Fibroblast of peridontal ligament (primary cell): ENCODE measurements around the gene LDAF1.
"Not testable (repeated sequence)": the region's sequence is repeated elsewhere in the genome, so short reads cannot be mapped to it uniquely, and the experiment has no call there.

Source experiments
- DNase-seq: peaks from one replicate; pipeline ENCODE4 v3.0.0-alpha.2; 2010; ENCODE audit errors: extremely low read depth

The LDAF1 gene

DNA sequence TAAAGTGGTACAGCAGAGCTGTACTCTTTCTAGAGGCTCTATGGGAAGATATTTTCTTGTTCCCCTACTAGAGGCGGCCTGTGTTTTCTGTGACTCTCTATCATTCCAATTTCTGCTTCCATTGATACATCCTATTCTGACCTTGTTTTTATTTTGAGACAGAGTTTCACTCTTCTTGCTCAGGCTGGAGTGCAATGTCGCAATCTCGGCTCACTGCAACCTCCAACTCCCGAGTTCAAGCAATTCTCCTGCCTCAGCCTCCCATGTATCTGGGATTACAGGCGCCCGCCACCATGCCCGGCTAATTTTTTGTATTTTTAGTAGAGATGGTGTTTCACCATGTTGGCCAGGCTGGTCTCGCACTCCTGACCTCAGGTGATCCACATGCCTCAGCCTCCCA lies 36.9 kb downstream of the LDAF1 start:
- not testable (repeated sequence) for DNase-seq

DNA sequence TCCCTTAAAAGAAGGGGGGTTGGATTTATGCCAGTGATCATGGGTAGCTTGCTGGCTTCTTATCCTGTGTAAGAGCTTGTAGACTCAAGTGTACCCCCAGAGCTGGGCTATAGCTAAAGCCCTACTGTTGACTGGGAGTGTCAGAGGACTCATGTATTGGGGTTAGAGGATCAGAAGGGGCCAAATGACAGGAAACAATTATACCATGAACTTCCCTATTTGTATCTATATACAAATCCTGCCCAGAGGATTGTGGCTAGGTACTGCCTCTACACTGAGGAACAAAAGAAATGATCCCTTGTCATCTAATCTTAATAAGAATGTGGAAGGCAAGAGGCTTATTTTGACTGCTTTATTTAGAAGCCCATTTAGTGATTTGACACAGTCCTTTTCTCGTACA lies 38.6 kb downstream of the LDAF1 start:
- DNase-seq: peak; percentile 10

GRCh38 chr16:21197621-21198020 lies 39.1 kb downstream of the LDAF1 start:
- DNase-seq: no peak

DNA sequence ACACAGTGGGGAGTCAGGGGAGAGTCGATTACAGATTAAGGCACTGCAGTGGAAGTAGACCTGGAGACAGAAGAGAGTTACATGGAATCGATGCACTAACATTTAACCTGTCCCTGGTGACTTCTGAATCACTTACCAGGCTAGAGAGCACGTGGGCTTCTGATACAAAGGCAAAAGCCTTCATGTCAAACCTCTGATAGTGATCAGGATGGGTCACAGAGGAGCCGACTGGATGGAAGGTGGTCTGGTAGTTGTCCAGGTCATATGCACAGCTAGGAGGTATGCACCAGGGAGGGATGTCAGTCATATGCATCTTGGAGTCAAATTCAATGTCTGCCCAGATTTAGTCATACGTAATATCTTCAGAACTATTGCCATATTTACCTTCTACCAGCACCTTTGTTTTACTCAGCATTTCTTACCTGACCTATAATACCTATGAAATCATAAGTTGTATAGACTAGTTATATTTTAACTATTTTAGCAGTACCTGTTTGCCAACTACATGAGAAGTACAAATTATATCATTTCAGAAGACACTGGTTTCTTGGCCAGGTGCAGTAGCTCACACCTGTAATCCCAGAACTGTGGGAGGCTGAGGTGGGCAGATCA lies 41.2 kb downstream of the LDAF1 start:
- no peak for DNase-seq

DNA sequence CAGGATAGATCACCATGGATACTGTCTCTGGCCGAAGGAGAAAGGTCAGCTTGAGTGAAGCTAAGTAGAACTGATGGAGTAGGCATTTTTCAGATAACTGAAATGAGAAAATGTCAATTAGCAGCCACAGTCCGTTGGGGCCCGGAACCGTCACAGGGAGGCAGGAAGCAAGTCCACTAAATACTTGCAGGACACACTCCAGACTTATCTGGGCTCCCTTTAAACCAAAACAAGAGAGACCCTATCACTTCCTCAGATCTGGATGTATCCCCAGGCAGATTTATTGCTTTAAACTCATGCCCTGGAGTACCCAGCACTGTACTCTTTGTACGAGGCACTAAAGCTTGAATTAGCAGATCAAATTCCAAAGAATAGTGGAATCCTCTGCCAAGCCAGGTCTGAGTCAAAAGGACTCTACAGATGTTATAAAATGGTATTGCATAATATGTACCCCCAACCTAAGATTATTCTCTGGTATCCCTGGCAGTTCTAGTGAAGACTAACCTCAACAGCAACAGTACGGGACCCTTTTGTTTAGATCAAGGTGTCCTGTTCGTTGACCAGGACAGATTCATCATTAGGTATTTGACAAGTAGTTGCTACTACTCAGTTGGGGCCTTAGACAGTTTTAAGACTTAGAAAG lies 44.8 kb downstream of the LDAF1 start:
- DNase-seq: no peak

- DNase-seq: no peak
Measured at GRCh38 chr16:21205303-21205702, 46.8 kb downstream of the LDAF1 start.

- DNase-seq: no peak
Measured at GRCh38 chr16:21206550-21206949, 48.1 kb downstream of the LDAF1 start.

DNA sequence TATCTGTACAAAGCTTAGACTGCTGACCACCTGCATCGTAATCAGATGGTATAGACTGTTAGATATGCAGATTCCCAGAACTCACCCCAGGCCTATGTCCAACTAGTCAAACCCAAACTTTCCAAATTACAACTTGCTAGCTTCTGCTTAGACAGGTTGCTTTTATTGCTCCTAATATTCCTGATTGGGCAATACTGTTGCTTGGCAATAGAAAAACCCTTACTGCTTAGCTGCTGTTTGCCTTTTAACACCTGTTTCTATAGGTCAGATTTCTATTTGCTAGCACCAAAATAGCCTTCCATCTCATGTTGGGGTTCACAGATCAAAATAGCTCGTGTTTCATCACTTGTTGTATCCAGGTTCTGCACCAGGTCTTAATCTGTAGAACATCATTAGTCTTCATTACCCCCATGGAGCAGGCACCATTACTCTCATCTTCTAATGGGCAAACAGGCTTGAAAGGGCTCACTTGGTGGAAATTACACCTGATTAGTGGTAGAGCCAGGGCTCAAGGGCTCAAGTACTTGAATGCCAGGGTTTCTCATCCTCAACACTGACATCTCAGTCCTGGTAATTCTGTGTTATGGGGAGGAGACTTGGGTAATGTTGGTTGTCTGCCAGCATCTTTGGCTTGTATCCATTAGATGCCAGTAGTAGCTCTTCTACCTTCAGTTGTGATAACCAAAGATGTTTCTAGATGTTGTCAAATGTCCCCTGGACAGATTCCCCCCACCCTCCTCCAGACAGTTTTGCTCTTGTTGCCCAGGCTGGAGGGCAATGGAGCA lies 50.2 kb downstream of the LDAF1 start:
- no peak for DNase-seq

- DNase-seq: no peak
Measured at GRCh38 chr16:21211486-21211885, 53.0 kb downstream of the LDAF1 start, which contains the start of gene ZP2. TSS of gene ZP2 (minus strand) at chr16:21211574. CDS start at chr16:21211547, 27 bp downstream.

GRCh38 chr16:21214086-21214485 lies 55.6 kb downstream of the LDAF1 start:
- no peak for DNase-seq

DNA sequence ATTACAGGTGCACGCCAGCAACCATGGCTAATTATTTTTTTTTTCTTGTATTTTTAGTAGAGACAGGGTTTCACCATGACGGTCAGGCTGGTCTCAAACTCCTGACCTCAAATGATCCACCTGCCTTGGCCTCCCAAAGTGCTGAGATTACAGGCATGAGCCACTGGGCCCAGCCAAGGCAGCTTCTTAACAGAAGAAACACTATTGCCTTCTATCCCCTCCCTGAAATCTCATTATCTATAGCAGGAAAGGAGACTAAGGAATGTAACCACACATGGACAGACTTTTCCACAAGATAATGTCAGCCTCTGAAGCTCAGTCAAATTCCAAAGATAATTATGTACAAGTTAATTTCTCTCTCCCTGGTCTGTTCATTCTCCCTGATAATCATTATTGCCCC lies 58.6 kb downstream of the LDAF1 start:
- no peak for DNase-seq

- DNase-seq: no peak
Measured at GRCh38 chr16:21218153-21218552, 59.7 kb downstream of the LDAF1 start.

- DNase-seq: no peak
Measured at GRCh38 chr16:21219551-21219950, 61.1 kb downstream of the LDAF1 start.

DNA sequence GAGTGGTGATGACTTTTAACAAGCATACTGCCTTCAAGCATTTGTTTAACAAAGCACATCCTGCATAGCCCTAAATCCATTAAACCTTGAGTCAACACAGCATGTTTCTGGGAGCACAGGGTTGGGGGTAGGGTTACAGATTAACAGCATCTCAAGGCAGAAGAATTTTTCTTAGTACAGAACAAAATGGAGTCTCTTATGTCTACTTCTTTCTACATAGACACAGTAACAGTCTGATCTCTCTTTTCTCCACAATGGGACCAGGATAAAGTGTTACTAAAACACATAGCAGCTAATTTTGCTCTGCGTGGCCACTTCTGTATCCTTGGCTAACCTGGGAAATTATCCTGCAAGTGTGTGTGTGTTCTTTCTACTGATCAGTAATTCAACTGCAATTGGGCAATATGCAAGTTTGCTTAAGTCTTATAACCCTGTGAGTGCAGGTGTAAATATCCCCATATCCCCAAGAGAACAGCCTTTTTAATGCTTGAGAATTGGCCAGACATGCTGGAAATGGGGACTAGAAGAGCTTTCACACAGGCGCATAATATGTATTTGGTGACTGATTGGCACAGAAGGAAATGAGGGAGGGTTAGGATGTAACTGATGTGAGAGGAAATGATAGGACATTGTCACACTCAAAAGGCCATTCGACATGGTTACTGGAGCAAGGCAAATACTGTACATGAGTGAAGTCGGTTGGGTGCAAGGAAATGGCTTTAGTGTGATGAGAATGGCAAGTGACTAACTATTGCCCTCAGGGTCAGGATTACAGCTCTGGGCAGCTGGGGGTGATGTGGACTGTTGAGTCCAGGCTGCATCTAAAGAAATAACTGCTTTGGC lies 64.2 kb downstream of the LDAF1 start:
- no peak for DNase-seq

DNA sequence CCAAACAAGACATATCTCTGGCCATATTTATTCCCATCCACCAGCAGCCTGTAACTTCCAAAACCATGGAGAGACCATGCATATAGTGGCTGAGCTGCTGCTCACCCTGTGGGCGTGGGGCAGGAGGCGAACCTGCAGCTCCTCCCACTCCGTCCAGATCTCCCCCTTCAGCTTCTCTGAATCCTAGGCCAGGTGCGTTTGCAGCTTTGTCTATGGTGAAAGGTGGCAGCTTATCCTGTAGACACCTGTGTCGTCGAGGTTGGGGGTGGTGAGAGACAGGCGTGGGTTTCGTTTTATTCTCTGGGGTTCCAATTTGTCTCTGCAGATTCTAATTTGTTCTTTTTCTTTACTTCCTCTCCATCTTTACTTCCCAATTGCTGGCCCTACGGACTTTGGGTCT lies 65.3 kb downstream of the LDAF1 start:
- DNase-seq: no peak

DNA sequence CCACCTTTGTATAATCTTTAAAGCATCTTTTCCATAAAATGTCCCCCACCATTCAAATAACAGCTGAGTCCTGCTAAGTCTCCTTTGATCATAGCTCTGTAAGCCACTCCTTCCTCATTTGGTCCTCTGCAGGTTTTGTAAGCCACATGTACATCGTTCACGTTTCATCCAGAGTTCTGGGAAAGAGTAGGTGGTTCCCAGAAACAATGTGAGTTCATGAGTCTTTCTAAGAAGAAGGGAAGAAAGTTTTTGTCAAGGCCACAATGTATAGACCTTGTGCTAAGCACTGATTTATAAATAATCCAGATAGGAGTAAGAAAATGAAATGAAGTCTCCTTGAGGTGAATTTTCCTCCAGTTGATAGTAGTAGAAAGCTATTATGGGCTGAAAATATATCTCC lies 66.3 kb downstream of the LDAF1 start:
- no peak for DNase-seq

- peak; percentile 57 for DNase-seq
Measured at GRCh38 chr16:21226749-21227148, 68.3 kb downstream of the LDAF1 start.

DNA sequence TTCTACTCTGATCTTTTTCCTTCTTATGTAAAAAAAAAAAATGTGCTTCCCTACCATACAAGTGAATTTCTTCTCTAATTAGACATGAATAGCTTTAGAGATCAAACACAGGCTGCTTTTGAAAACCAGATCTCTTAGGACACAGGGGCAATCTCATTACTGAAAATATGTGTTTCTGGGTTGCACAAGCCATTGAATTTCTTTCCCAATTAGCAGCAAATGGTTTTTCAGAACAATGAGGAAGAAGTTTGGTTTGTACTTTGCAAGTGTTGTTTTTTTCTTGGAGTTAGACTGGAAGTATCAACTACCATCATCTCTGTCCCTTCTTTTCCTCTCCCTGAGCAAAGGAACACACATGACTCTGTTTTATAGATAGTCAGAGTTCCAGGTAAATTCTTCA lies 69.4 kb downstream of the LDAF1 start:
- no peak for DNase-seq

DNA sequence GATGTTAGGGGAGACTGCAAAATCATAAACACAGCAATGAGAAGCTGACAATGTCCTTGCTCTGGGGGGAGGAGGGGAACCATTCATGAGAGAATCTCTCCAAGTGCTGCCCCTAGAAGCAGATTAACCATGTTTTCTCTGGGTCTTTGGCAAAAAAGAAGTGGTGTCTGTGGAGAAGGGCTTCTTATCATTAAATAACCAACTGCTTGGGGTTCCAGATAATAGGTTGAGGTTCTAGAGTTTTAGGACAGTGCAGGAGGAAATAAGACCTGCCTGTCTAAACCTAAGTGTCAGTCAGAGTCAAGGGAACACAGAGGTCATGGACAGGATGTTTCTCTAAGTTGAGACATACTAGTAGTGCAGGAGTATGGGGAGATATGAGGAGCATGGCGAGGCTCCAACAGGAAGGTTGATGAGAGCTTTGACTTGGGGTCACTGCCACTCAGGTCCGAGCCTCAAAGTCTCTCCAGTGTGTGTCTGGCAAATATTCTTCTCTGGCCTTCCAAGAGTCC lies 69.9 kb downstream of the LDAF1 start:
- no peak for DNase-seq
